ENCODE results near the gene RFTN2. TPM values are rescaled to one million over a fixed set of nuclear protein-coding genes. Genes with fewer than 3 reads are reported as not detected.

RFTN2 gene
- total and polyA plus RNA-seq, 2 experiments from 2014 or later = 0.42 to 2.1 TPM

DNA sequence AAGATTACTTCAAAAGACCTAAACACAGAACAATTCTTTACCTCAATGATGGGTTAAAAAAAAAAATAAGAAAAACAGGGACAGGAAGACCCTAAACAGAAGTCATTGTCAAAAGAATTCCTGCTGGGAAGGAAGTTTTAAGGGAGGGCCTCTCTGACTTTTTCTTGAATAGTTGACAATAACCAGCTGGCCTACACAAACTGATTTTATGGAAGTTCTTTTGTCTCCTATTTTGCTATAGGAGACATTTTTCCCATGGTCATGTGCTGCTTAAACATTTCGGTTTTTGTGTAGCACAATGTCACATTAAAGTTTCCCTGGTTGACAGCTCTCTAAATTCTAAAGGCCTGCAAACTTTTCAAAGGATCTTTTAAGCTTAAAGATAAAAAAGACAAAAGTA, 55.3 kb downstream of the RFTN2 start (continued):
- TF ChIP-seq, protein P1, sequence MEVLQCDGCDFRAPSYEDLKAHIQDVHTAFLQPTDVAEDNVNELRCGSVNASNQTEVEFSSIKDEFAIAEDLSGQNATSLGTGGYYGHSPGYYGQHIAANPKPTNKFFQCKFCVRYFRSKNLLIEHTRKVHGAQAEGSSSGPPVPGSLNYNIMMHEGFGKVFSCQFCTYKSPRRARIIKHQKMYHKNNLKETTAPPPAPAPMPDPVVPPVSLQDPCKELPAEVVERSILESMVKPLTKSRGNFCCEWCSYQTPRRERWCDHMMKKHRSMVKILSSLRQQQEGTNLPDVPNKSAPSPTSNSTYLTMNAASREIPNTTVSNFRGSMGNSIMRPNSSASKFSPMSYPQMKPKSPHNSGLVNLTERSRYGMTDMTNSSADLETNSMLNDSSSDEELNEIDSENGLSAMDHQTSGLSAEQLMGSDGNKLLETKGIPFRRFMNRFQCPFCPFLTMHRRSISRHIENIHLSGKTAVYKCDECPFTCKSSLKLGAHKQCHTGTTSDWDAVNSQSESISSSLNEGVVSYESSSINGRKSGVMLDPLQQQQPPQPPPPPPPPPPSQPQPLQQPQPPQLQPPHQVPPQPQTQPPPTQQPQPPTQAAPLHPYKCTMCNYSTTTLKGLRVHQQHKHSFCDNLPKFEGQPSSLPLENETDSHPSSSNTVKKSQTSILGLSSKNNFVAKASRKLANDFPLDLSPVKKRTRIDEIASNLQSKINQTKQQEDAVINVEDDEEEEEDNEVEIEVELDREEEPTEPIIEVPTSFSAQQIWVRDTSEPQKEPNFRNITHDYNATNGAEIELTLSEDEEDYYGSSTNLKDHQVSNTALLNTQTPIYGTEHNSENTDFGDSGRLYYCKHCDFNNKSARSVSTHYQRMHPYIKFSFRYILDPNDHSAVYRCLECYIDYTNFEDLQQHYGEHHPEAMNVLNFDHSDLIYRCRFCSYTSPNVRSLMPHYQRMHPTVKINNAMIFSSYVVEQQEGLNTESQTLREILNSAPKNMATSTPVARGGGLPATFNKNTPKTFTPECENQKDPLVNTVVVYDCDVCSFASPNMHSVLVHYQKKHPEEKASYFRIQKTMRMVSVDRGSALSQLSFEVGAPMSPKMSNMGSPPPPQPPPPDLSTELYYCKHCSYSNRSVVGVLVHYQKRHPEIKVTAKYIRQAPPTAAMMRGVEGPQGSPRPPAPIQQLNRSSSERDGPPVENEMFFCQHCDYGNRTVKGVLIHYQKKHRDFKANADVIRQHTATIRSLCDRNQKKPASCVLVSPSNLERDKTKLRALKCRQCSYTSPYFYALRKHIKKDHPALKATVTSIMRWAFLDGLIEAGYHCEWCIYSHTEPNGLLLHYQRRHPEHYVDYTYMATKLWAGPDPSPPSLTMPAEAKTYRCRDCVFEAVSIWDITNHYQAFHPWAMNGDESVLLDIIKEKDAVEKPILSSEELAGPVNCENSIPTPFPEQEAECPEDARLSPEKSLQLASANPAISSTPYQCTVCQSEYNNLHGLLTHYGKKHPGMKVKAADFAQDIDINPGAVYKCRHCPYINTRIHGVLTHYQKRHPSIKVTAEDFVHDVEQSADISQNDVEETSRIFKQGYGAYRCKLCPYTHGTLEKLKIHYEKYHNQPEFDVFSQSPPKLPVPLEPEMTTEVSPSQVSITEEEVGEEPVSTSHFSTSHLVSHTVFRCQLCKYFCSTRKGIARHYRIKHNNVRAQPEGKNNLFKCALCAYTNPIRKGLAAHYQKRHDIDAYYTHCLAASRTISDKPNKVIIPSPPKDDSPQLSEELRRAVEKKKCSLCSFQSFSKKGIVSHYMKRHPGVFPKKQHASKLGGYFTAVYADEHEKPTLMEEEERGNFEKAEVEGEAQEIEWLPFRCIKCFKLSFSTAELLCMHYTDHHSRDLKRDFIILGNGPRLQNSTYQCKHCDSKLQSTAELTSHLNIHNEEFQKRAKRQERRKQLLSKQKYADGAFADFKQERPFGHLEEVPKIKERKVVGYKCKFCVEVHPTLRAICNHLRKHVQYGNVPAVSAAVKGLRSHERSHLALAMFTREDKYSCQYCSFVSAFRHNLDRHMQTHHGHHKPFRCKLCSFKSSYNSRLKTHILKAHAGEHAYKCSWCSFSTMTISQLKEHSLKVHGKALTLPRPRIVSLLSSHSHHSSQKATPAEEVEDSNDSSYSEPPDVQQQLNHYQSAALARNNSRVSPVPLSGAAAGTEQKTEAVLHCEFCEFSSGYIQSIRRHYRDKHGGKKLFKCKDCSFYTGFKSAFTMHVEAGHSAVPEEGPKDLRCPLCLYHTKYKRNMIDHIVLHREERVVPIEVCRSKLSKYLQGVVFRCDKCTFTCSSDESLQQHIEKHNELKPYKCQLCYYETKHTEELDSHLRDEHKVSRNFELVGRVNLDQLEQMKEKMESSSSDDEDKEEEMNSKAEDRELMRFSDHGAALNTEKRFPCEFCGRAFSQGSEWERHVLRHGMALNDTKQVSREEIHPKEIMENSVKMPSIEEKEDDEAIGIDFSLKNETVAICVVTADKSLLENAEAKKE (CRISPR knock-in tag; IDR thresholded peaks at IDR 0.05) = no peak
- TF ChIP-seq JUNB (IDR thresholded peaks at IDR 0.05; ENCODE audit: unreplicated experiment) (no peak), EZH2phosphoT487 (IDR thresholded peaks at IDR 0.05; ENCODE audit: unreplicated experiment) (no peak)

DNA sequence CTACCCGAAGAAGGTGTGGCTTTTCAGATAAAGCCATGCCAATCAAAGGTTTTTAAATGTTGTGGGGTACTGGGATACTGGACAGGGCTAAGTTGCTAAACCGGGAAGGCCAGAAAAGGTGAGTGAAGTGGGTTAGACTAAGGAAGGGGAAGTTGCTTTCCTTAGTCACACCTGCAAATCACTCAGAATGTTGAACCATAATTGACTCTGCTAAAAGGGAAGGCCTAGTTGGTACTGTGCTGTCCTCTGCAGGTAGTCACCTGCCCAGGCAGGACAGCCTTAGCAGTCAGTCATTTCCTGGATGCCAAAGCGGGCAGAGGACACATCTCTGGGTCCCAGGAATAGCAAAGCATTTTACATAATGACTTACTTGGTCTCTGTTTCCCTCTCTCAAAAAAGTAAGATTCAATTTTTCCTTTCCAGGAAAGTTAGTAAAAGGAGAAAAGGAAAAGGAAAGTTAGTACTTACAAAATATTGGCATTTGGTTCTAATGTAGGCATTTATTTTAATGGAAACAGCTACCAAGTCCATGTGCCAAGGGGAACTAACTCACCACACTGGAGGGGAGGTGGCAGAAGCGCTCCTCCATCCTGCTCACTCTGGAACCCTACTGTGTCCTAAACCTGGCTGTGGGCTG, 60.3 kb downstream of the RFTN2 start:
- Mint-ChIP-seq H3K36me3 (ENCODE audit: low read depth) (no peaks in the 10 kb centered on the region), H3K27me3 (ENCODE audit: insufficient read depth, low read depth, poor library complexity) (peaks cover 4% of the 10 kb centered on the region), H3K9me3 (peaks cover 2% of the 10 kb centered on the region; the same call in 1 of the 3 replicates), H3K4me1 (peaks cover 39% of the 10 kb centered on the region), H3K27ac (no peak overlapping the region), H3K4me3 (no peak overlapping the region)
- DNase-seq (ENCODE audit: low spot score) (peak; percentile 32), ATAC-seq (peak; percentile 79)
- H3K9me2 ChIP-seq (ENCODE audit: insufficient read depth) = no peaks in the 10 kb centered on the region
- H3F3A ChIP-seq (replicated peaks; ENCODE audit: low read depth) = 0 out of 2 replicates have a peak, but pooled peaks cover 4% of the 10 kb centered on the region
- TF ChIP-seq CTCF (conservative IDR thresholded peaks at IDR 0.05; ENCODE audit: low read depth in 2 of 2) (peak; percentile 44 to 80), REST (IDR thresholded peaks at IDR 0.05; ENCODE audit: unreplicated experiment) (no peak), EZH2 (IDR thresholded peaks at IDR 0.05; ENCODE audit: low read depth, unreplicated experiment) (no peak), EZH2phosphoT487 (IDR thresholded peaks at IDR 0.05; ENCODE audit: unreplicated experiment) (no peak)
- H3K4me2 ChIP-seq = no peak overlapping the region
- peaks cover 36% of the 10 kb centered on the region for H3K4me1 ChIP-seq (ENCODE audit: insufficient read depth)
- H4K20me1 ChIP-seq (replicated peaks; ENCODE audit: insufficient read depth) = no peaks in the 10 kb centered on the region
- no peak overlapping the region for H2AFZ ChIP-seq
- H3K79me2 ChIP-seq (replicated peaks; ENCODE audit: insufficient read depth) = no peaks in the 10 kb centered on the region
- no peaks in the 10 kb centered on the region for H3K36me3 ChIP-seq (ENCODE audit: insufficient read depth)
- H3K27me3 ChIP-seq (ENCODE audit: insufficient read depth) = no peaks in the 10 kb centered on the region
- H3K4me3 ChIP-seq = no peak overlapping the region
- no peak overlapping the region for H3K27ac ChIP-seq (ENCODE audit: low read depth)

All from GM23338 (cell line).